OCI-LY1 (cell line): ENCODE data around the gene LTBP1.

Source experiments
- EZH2 ChIP-seq: fragments of 200-600 bp; sonication (generic), shearing (Covaris generic); IDR thresholded peaks from 2 replicates; pipeline ENCODE4 v1.8.0; 2017; ENCODE audit warnings: borderline replicate concordance, mixed run types, mild to moderate bottlenecking, antibody characterized with exemption, low read length, moderate library complexity, mixed read lengths
- TF ChIP-seq, protein P1 (sequence below): fragments of 200-600 bp; sonication (generic), shearing (Covaris generic); IDR thresholded peaks from 2 replicates; pipeline ENCODE4 v1.5.1; 2017; ENCODE audit warnings: mild to moderate bottlenecking, antibody characterized with exemption, low read length, moderate library complexity, mixed read lengths

DNA sequence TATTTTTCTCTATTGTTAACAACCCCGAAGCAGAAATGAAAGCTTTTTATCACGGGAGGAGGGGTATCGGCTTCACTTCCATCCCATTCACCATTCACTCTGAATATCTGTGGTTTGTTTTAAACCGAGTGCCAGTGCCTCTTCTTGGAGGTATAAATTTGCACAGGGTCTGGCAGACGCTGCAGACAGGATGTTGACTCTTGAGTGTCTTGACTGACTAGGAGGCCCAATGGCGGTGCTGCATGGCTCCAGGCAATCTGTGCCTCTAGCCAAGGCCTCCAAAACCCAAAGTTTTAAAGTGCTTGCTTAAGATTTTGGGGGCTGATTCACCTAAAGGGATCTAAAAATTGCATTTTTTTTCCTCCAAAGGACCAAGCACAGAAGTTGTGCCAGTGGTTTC is 183.8 kb downstream of the LTBP1 start:
- no peak for TF ChIP-seq EZH2
- TF ChIP-seq, protein P1, sequence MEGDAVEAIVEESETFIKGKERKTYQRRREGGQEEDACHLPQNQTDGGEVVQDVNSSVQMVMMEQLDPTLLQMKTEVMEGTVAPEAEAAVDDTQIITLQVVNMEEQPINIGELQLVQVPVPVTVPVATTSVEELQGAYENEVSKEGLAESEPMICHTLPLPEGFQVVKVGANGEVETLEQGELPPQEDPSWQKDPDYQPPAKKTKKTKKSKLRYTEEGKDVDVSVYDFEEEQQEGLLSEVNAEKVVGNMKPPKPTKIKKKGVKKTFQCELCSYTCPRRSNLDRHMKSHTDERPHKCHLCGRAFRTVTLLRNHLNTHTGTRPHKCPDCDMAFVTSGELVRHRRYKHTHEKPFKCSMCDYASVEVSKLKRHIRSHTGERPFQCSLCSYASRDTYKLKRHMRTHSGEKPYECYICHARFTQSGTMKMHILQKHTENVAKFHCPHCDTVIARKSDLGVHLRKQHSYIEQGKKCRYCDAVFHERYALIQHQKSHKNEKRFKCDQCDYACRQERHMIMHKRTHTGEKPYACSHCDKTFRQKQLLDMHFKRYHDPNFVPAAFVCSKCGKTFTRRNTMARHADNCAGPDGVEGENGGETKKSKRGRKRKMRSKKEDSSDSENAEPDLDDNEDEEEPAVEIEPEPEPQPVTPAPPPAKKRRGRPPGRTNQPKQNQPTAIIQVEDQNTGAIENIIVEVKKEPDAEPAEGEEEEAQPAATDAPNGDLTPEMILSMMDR, result no peak
